HG03159 (cell line): ENCODE results near the gene DISP2.
A peak's percentile ranks its signal among the peaks of the same experiment; 100 is the strongest.

Experiments
- ATAC-seq: cut with Tn5 transposase; IDR thresholded peaks from one replicate; pipeline ENCODE4 v1.9.1; 2021; ENCODE audit warnings: mild to moderate bottlenecking, moderate library complexity; ENCODE audit not compliant: unreplicated experiment

The DISP2 gene

GRCh38 chr15:40382580-40383456 is 24.8 kb downstream of the DISP2 start, which contains the start of gene KNSTRN:
Gene KNSTRN (plus strand): TSS chr15:40382721. CDS start chr15:40382836, 115 bp downstream.
- peak; percentile 88 for ATAC-seq

GRCh38 chr15:40386480-40386879 is 28.5 kb downstream of the DISP2 start:
- no peak for ATAC-seq

GRCh38 chr15:40388941-40389823 is 31.2 kb downstream of the DISP2 start:
- no peak for ATAC-seq

- no peak for ATAC-seq
Observed at GRCh38 chr15:40389824-40390595, 32.0 kb downstream of the DISP2 start.

GRCh38 chr15:40392986-40393948 is 35.2 kb downstream of the DISP2 start:
- ATAC-seq: no peak

GRCh38 chr15:40397688-40398412 is 39.8 kb downstream of the DISP2 start:
- no peak for ATAC-seq

GRCh38 chr15:40398413-40398873 is 40.4 kb downstream of the DISP2 start:
- no peak for ATAC-seq

- no peak for ATAC-seq
Observed at GRCh38 chr15:40399370-40399769, 41.4 kb downstream of the DISP2 start.

- ATAC-seq: peak; percentile 85
Observed at GRCh38 chr15:40405501-40406381, 47.7 kb downstream of the DISP2 start, which contains the start of gene IVD. Gene IVD (plus strand): TSS chr15:40405795. CDS start chr15:40405828, 33 bp downstream.

GRCh38 chr15:40407330-40407990 is 49.4 kb downstream of the DISP2 start:
- ATAC-seq: peak; percentile 59

GRCh38 chr15:40409366-40409765 is 51.3 kb downstream of the DISP2 start:
- no peak for ATAC-seq

GRCh38 chr15:40410476-40410875 is 52.5 kb downstream of the DISP2 start:
- ATAC-seq: no peak

- ATAC-seq: no peak
Observed at GRCh38 chr15:40412095-40412759, 54.2 kb downstream of the DISP2 start.

- ATAC-seq: no peak
Observed at GRCh38 chr15:40413036-40413435, 55.0 kb downstream of the DISP2 start.

GRCh38 chr15:40414816-40415215 is 56.8 kb downstream of the DISP2 start:
- ATAC-seq: no peak

- ATAC-seq: no peak
Observed at GRCh38 chr15:40415226-40415625, 57.2 kb downstream of the DISP2 start.

GRCh38 chr15:40416056-40416455 is 58.0 kb downstream of the DISP2 start:
- no peak for ATAC-seq
